ENCODE data around the gene PTPN2.

DNA sequence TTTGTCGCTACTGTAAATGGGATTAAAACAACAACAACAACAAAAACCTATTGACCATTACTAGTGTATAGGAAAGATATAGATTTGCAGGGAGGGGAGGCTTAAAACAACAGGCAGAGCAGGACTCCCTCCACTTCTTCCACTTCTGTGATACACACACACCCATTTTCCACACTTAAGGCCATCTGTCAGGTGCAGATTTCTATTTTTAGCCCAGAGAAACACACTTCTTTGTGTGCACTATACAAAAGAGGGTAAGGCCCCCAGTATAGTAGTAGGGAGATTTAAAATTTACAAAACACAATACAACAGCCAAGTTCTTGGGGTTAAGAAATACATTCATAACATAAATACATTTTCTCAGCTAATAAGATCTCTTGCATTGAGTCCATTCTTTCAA lies 22.4 kb downstream of the PTPN2 start:
- TF ChIP-seq, protein P1, sequence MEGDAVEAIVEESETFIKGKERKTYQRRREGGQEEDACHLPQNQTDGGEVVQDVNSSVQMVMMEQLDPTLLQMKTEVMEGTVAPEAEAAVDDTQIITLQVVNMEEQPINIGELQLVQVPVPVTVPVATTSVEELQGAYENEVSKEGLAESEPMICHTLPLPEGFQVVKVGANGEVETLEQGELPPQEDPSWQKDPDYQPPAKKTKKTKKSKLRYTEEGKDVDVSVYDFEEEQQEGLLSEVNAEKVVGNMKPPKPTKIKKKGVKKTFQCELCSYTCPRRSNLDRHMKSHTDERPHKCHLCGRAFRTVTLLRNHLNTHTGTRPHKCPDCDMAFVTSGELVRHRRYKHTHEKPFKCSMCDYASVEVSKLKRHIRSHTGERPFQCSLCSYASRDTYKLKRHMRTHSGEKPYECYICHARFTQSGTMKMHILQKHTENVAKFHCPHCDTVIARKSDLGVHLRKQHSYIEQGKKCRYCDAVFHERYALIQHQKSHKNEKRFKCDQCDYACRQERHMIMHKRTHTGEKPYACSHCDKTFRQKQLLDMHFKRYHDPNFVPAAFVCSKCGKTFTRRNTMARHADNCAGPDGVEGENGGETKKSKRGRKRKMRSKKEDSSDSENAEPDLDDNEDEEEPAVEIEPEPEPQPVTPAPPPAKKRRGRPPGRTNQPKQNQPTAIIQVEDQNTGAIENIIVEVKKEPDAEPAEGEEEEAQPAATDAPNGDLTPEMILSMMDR (IDR thresholded peaks at IDR 0.05), result no peak
- TF ChIP-seq POLR2A (IDR thresholded peaks at IDR 0.05), result no peak

Data from heart left ventricle (tissue), 13 donors.